Suprapubic skin (tissue), 4 donors: ENCODE measurements around the gene NTN4. TPM values are rescaled to one million over a fixed set of nuclear protein-coding genes. Genes with fewer than 3 reads are reported as not detected.

ENCODE experiments used
- DNase-seq, 2 donors: peaks; one replicate each; pipeline ENCODE4 v3.0.0-alpha.2; 2019; ENCODE audit warnings: low spot score in 2 of 2
- H3K27ac ChIP-seq: fragments of 200-600 bp; sonication (generic); one replicate; pipeline ENCODE4 v1.5.1; 2019
- H3K27me3 ChIP-seq: fragments of 200-600 bp; sonication (generic); one replicate; pipeline ENCODE4 v1.5.1; 2019
- H3K36me3 ChIP-seq: fragments of 200-600 bp; sonication (generic); one replicate; pipeline ENCODE4 v1.5.1; 2019
- H3K4me1 ChIP-seq: fragments of 200-600 bp; sonication (generic); one replicate; pipeline ENCODE4 v1.5.1; 2019
- H3K4me3 ChIP-seq: fragments of 200-600 bp; sonication (generic); one replicate; pipeline ENCODE4 v1.5.1; 2019; ENCODE audit warnings: mild to moderate bottlenecking
- H3K9me3 ChIP-seq: fragments of 200-600 bp; sonication (generic); one replicate; pipeline ENCODE4 v1.5.1; 2019
- EP300 ChIP-seq: sonication (generic); formaldehyde crosslinking; IDR thresholded peaks from one replicate; pipeline ENCODE4 v1.6.1; 2017; ENCODE audit warnings: antibody characterized with exemption
- POLR2A ChIP-seq, 2 donors: fragments of 450-650 bp; IDR thresholded peaks; one replicate each; pipeline ENCODE4 v1.6.1; 2017; ENCODE audit warnings: antibody characterized with exemption in 2 of 2, mild to moderate bottlenecking in 2 of 2, moderate library complexity in 2 of 2
- POLR2AphosphoS5 ChIP-seq, 3 donors: sonication (generic); formaldehyde crosslinking; IDR thresholded peaks; one replicate each; pipeline ENCODE4 v1.6.1; 2017; ENCODE audit warnings: antibody characterized with exemption in 3 of 3
- whole genome bisulfite sequencing: methylation state at CpG from one replicate; pipeline ENCODE4 v1.1.5; 2018; 5-methylcytosine and 5-hydroxymethylcytosine counted together
- total RNA-seq, 4 donors: library from RNA; depleted of rRNA; stranded (reverse); fragments of >200 nt; gene quantifications; one replicate each; pipeline ENCODE4 v1.1.0, GENCODE V29; 2016
- TF ChIP-seq, protein P1 (sequence below), 2 donors: fragments of 200-600 bp in 1 of 2; fragments of 450-650 bp in 1 of 2; sonication (generic) in 1 of 2; IDR thresholded peaks; one replicate each; pipeline ENCODE4 v1.5.1; 2016 to 2019; ENCODE audit warnings: antibody characterized with exemption in 2 of 2, mild to moderate bottlenecking in 1 of 2, moderate library complexity in 1 of 2

NTN4 gene
- total RNA-seq, 4 donors from 2014 or later: 7.2 to 18.7 (median 13.0) TPM

DNA sequence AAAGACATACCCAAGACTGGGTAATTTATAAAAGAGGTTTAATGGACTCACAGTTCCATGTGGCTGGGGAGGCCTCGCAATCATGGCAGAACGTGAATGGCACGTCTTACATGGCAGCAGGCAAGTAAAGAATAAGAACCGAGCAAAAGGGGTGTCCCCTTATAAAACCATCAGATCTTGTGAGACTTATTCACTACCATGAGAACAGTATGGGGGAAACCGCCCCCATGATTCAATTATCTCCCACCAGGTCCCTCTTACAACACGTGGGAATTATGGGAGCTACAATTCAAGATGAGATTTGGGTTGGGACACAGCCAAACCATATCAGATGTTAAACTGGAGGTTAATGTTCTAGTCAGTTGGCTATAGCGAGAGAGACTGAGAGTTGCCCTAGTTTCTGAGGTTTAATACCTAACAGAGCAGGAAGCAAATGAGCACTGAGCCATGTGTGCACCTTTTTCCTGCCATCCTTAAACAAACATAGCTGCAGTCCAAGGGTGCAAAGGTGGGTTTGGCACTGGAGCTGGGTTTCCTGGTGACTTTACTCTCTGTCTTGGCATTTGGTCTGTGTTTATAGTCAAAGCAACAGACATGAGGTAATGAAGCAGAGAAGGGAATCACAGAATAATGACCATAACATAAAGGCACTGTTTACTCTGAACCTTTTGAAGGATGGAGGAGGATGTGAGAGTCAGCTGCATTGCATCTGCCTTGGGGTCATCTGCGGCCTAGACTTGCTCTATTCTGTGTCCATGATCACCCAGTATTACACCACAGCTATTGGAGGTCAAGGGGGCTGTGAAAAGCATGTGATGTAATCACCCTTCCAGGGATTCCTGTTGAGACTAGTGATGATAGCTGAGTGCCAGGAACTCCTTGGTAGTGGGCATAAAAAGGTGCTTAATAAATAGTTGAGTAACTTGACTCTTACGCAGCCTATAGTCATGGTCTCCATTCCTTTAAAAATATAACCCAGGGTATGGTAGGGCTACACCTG is 155.6 kb downstream of the NTN4 start:
- H3K36me3 ChIP-seq: no peaks in the 10 kb centered on the region
- 82% methylated on average over 9 of the region's 9 CpGs for WGBS
- no peak for DNase-seq
- TF ChIP-seq POLR2A (IDR thresholded peaks at IDR 0.05) (no peak), EP300 (no peak), POLR2AphosphoS5 (IDR thresholded peaks at IDR 0.05) (no peak)
- TF ChIP-seq, protein P1, sequence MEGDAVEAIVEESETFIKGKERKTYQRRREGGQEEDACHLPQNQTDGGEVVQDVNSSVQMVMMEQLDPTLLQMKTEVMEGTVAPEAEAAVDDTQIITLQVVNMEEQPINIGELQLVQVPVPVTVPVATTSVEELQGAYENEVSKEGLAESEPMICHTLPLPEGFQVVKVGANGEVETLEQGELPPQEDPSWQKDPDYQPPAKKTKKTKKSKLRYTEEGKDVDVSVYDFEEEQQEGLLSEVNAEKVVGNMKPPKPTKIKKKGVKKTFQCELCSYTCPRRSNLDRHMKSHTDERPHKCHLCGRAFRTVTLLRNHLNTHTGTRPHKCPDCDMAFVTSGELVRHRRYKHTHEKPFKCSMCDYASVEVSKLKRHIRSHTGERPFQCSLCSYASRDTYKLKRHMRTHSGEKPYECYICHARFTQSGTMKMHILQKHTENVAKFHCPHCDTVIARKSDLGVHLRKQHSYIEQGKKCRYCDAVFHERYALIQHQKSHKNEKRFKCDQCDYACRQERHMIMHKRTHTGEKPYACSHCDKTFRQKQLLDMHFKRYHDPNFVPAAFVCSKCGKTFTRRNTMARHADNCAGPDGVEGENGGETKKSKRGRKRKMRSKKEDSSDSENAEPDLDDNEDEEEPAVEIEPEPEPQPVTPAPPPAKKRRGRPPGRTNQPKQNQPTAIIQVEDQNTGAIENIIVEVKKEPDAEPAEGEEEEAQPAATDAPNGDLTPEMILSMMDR (IDR thresholded peaks at IDR 0.05): no peak
- H3K9me3 ChIP-seq: no peaks in the 10 kb centered on the region
- peaks cover 34% of the 10 kb centered on the region for H3K4me1 ChIP-seq
- no peak overlapping the region for H3K4me3 ChIP-seq
- no peaks in the 10 kb centered on the region for H3K27me3 ChIP-seq
- H3K27ac ChIP-seq: peak overlapping the region; percentile 84

DNA sequence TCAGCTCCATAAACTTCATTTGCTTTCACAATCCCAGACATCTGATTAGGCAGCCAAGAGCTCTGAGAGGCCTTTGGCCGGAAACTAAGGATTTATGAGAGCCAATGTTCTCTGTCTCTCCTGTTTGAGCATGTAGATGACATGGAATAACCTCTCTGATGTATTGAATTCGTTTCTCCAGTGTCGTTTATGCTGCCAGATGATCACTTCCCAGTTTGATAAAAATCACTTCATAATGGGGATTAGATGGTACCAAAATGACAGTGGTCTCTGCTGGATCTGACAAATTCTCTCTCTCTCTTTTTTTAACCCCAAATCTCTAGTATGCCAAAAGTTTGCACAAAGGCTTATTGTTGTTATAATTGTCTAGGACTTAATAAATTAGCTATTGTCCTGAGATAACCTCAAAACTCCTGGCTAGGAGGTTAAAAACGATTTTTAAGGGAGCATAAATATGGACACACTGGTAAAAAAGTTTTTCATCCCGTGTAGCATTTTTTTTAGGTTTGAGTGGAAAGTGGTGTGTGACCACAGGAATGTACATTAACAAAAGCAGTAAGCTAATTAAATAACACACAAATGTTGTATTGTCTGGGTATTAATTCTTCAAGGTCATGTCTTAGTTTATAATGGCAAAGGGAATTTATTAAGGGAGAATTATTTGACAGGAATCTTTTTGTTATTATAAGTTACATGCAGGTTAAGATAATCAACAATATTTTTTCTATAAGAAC is 156.7 kb downstream of the NTN4 start:
- Histone ChIP-seq H3K4me3 (no peak overlapping the region), H3K9me3 (no peaks in the 10 kb centered on the region), H3K36me3 (no peaks in the 10 kb centered on the region), H3K27me3 (no peaks in the 10 kb centered on the region), H3K27ac (peak overlapping the region; percentile 84), H3K4me1 (peaks cover 36% of the 10 kb centered on the region)
- TF ChIP-seq POLR2A (IDR thresholded peaks at IDR 0.05) (no peak), EP300 (no peak), POLR2AphosphoS5 (IDR thresholded peaks at IDR 0.05) (no peak)
- TF ChIP-seq, protein P1 (IDR thresholded peaks at IDR 0.05): no peak
- DNase-seq: no peak
- WGBS: 18% methylated on average over 5 of the region's 5 CpGs

GRCh38 chr12:95633049-95633731 is 157.4 kb downstream of the NTN4 start:
- peak in 2 of 3 donors; percentile 9 to 63 for TF ChIP-seq POLR2AphosphoS5 (IDR thresholded peaks at IDR 0.05)
- no peak for TF ChIP-seq EP300
- no peaks in the 10 kb centered on the region for H3K36me3 ChIP-seq
- peak overlapping the region; percentile 84 for H3K27ac ChIP-seq
- no peak overlapping the region for H3K4me3 ChIP-seq
- H3K4me1 ChIP-seq: peaks cover 36% of the 10 kb centered on the region
- no peak for DNase-seq
- H3K9me3 ChIP-seq: no peaks in the 10 kb centered on the region
- 50% methylated on average over 9 of the region's 9 CpGs for WGBS
- H3K27me3 ChIP-seq: no peaks in the 10 kb centered on the region

GRCh38 chr12:95630496-95630895 is 160.1 kb downstream of the NTN4 start:
- no peak for DNase-seq
- H3K27ac ChIP-seq: no peak overlapping the region
- H3K9me3 ChIP-seq: no peaks in the 10 kb centered on the region
- H3K4me3 ChIP-seq: no peak overlapping the region
- TF ChIP-seq POLR2AphosphoS5 (IDR thresholded peaks at IDR 0.05) (no peak), POLR2A (IDR thresholded peaks at IDR 0.05) (no peak), EP300 (no peak)
- TF ChIP-seq, protein P1 (IDR thresholded peaks at IDR 0.05): no peak
- peaks cover 36% of the 10 kb centered on the region for H3K4me1 ChIP-seq
- no peaks in the 10 kb centered on the region for H3K27me3 ChIP-seq
- WGBS: 89% methylated on average over 5 of the region's 5 CpGs
- H3K36me3 ChIP-seq: no peaks in the 10 kb centered on the region

DNA sequence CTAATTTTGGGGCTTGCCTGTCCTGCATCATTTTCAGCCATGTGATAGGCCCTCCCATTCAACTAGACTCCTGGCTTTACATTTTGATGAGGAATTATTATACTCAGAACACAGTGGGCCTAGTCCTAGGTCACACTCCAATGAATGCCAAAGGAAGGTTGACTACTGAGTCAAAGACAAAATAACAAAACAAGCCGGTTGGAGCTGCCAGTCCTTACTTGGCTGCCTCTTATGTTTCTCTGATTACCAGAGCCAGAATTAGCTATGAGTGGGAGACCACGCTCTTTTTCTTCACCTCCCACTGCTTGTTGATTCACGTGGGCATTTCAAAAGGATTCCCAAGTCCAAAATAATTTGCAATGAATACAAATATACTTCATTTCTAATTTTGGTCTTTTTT is 161.2 kb downstream of the NTN4 start:
- Histone ChIP-seq H3K36me3 (no peaks in the 10 kb centered on the region), H3K9me3 (no peaks in the 10 kb centered on the region), H3K4me3 (no peak overlapping the region), H3K27ac (no peak overlapping the region), H3K4me1 (peaks cover 30% of the 10 kb centered on the region), H3K27me3 (no peaks in the 10 kb centered on the region)
- DNase-seq: no peak
- TF ChIP-seq, protein P1 (IDR thresholded peaks at IDR 0.05): no peak
- TF ChIP-seq POLR2A (IDR thresholded peaks at IDR 0.05): no peak
- TF ChIP-seq EP300: no peak
- TF ChIP-seq POLR2AphosphoS5 (IDR thresholded peaks at IDR 0.05): no peak
- WGBS: 67% methylated on average over 3 of the region's 3 CpGs
